SK-N-SH (cell line): Measurements from ENCODE around the gene TANC1.

Source experiments
- EP300 ChIP-seq, 2 experiments: IDR thresholded peaks; 2 replicates each; pipeline versions ENCODE4 v1.4.0 to v1.6.1; 2012; ENCODE audit warnings: borderline replicate concordance in 1 of 2, low read depth in 1 of 2, low read length in 1 of 2
- TCF12 ChIP-seq: IDR thresholded peaks from 2 replicates; pipeline ENCODE4 v1.4.0; 2012
- TF ChIP-seq, protein P1 (sequence below): fragments of 200-600 bp; sonication (generic); IDR thresholded peaks from 2 replicates; pipeline ENCODE4 v1.6.1; 2017; ENCODE audit warnings: antibody characterized with exemption, mild to moderate bottlenecking, moderate library complexity
- TF ChIP-seq, protein P2 (sequence below): fragments of 150-350 bp; IDR thresholded peaks from 2 replicates; pipeline ENCODE4 v1.6.1; 2017; ENCODE audit warnings: antibody characterized with exemption, low read length, low read depth, borderline replicate concordance

DNA sequence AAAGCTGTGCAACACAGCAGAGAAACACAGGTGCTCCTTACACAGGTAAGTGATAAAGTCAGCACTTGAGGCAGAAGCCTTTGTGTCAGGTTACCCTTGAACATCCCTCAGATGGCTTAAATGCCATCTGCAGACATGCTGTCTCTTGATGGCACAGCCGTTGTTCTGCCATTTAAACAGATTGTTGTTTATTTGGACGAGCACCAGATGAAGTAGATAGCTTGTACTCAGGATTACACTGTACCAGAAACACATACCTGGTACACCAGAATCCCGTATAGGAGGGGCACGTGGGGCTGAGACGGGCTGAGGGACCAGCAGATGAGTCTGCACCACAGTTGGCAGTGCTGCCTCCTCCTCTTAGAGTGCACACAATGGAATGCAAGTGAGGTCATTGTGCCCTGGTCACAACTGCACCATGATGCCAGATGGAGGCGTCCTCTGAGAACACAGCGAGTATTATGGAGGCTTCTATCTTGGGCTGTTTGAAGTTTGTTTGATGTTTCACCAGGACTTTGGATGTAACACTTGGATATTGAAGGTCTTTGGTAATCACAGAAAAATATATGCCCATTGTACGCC is 143.0 kb downstream of the TANC1 start:
- TF ChIP-seq EP300 (IDR thresholded peaks at IDR 0.05; ENCODE audit: borderline replicate concordance in 1 of 2, low read depth in 1 of 2, low read length in 1 of 2) (no peak), TCF12 (no peak)
- TF ChIP-seq, protein P1, sequence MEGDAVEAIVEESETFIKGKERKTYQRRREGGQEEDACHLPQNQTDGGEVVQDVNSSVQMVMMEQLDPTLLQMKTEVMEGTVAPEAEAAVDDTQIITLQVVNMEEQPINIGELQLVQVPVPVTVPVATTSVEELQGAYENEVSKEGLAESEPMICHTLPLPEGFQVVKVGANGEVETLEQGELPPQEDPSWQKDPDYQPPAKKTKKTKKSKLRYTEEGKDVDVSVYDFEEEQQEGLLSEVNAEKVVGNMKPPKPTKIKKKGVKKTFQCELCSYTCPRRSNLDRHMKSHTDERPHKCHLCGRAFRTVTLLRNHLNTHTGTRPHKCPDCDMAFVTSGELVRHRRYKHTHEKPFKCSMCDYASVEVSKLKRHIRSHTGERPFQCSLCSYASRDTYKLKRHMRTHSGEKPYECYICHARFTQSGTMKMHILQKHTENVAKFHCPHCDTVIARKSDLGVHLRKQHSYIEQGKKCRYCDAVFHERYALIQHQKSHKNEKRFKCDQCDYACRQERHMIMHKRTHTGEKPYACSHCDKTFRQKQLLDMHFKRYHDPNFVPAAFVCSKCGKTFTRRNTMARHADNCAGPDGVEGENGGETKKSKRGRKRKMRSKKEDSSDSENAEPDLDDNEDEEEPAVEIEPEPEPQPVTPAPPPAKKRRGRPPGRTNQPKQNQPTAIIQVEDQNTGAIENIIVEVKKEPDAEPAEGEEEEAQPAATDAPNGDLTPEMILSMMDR: no peak
- TF ChIP-seq, protein P2, sequence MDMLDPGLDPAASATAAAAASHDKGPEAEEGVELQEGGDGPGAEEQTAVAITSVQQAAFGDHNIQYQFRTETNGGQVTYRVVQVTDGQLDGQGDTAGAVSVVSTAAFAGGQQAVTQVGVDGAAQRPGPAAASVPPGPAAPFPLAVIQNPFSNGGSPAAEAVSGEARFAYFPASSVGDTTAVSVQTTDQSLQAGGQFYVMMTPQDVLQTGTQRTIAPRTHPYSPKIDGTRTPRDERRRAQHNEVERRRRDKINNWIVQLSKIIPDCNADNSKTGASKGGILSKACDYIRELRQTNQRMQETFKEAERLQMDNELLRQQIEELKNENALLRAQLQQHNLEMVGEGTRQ: no peak
